Measurements from ENCODE around the gene RBM44.
"Not testable (repeated sequence)": the region's sequence is repeated elsewhere in the genome, so short reads cannot be mapped to it uniquely, and the experiment has no call there.

Gene RBM44

GRCh38 chr2:237798236-237799059, at the start of gene RBM44:
Gene RBM44 (plus strand): TSS chr2:237798779. CDS start chr2:237813610, 14,831 bp downstream.
- DNase-seq (ENCODE audit: low read depth in 2 of 2): no peak

DNA sequence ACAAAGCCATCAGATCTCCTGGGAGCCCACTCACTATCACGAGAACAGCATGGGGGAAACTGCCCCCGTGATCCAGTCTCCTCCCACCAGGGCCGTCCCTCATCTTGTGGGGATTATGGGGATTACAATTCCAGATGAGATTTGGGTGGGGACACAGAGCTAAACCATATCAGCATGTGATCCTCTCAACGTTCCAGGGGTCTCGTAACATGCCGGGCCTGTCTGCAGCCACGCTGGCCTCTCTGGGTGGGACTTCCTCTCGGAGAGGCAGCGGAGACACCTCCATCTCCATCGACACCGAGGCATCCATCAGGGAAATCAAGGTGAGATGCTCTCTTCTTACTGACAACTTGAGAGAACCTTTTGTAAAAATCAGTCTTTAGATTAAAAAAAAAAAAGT, 49.6 kb upstream of the RBM44 start:
- no peak for DNase-seq (ENCODE audit: low read depth in 2 of 2)

GRCh38 chr2:237749961-237750360, 48.6 kb upstream of the RBM44 start:
- DNase-seq (ENCODE audit: low read depth in 2 of 2): no peak

GRCh38 chr2:237750441-237750840, 48.1 kb upstream of the RBM44 start:
- DNase-seq (ENCODE audit: low read depth in 2 of 2): not testable (repeated sequence)

DNA sequence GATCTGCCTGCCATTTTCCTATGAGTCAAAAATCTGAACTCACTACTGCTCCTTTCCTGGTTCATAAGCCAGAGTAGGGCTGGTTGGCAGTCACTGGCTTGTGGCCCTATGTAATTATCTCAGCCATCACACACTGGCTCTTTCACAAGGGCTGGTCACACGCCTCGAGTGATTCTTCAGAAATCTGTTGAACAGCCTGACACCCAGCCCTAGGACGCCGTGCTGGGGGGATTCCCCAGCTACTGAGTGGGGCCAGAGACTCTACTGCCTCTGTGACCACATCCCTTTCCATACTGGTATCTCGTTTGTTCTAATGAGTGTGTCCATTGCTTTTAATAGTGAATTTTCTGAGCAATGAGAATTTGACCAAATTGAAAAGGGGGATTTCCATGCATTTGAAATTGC, 45.8 kb upstream of the RBM44 start:
- peak in 1 of 2 donors; percentile 7 for DNase-seq (ENCODE audit: low read depth in 2 of 2)

DNA sequence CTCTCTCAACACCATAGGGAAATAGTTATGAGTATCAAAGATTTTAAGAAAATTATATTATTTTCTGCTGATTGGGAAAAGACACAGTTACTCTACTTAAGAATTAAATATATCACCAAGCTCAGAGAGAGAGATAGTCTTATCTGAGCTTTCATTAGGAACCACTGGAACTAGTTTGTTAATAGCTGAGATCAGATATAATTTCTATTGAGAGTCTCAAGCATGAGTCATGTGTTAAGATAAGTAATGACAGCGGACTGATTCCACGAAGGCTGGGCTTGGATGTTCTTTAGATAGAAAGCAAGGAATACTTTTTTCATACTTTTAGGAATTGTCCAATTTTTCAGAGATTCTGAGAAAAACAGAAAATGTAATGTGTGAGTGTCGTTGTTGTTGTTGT, 44.4 kb upstream of the RBM44 start:
- no peak for DNase-seq (ENCODE audit: low read depth in 2 of 2)

DNA sequence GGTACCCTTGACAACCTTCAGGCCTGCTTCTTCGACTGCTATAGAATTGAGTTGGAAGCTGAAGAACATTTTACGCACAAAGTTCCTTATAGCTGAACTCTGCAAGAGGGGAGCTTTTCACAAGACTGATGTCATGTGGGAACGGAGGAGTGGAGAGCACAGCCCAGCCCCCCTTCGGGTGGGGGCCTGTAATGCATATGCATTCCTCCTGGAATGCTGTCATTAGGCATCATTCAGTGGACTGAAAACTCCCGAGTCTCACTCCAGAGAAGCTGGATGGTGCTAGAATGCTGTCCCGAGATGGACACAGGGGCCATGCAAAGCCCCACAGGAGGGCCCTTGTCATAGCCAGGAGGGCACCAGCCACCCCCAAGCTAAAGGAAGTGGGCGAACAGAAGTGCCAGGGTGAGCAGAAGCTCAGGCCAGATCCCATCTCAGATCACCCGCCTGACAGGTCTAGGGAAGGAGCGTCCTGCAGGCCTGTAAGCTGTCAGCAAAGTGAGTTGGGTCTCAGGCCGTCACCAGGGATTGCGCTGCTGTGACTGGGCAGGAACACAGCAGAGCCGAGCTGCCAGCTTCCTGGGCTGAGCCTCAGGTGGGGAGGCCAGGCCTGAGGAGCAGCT, 43.8 kb upstream of the RBM44 start:
- DNase-seq (ENCODE audit: low read depth in 2 of 2): no peak

DNA sequence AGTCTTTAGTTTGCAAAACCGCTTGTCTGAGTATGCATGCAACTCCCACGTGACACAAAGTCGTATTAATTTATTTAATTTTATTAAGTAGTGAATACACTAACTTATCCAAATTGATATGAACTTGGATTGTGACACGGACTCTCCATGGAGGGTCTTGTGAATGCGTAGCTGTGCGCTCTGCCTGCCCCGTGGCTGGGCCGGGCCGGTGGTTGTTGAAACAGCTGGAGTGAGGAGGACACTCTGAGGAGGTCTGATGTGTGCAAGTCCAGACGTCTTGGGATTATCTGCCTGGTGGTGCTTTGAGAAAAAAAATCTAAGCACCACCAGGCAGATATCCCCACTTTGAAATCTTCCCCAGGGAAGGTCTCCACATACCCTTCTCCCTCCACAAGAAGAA, 41.0 kb upstream of the RBM44 start:
- no peak for DNase-seq (ENCODE audit: low read depth in 2 of 2)

GRCh38 chr2:237758185-237758584, 40.4 kb upstream of the RBM44 start:
- no peak for DNase-seq (ENCODE audit: low read depth in 2 of 2)

- no peak for DNase-seq (ENCODE audit: low read depth in 2 of 2)
These were observed 39.4 kb upstream of the RBM44 start for GRCh38 chr2:237759176-237759575.

DNA sequence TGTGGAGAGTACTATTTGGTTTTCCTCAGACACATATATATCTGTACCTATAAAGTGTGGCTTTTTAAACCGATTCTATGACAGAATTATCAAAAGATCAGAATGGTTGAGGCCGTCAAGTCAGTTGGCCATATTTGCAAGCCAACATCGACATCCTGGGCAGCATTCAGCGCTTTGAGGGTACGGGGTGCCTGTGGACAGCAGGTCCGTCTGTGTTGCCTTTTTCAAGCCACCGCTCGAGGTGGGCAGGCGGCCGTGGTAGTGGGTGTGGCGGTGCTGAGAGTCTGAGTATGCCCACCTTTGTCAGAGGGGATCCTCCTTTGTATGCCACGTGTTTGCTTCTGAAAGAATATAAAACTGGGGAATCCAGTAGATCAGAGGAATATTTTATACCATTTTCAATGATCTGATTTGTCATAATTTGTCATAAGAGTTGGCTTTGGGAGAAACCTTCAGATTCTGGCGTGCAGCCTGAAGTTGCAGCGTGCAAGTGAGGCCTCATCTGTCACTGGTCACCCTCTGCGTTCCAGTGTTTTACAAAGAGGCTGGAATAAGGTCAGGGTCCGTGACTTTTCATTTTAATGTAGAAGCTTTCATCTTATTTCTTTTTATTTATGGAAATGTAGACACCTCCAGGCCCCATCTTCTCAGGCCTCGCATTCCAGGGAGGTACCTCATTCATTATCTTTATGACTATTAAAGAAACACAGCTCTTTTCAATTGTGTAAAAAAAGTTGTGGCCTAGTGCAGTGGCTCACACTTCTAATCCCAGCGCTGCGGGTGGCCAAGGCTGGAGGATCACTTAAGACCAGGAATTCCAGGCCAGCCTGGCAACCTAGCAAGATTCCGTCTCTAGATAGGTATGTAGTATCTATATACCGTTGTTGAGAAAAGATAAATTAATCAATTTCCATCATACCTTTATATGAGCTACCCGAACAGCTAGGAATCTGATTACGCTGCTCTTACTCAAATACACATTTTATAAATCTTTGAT, 37.8 kb upstream of the RBM44 start:
- no peak for DNase-seq (ENCODE audit: low read depth in 2 of 2)

- not testable (repeated sequence) for DNase-seq (ENCODE audit: low read depth in 2 of 2)
These were observed 36.0 kb upstream of the RBM44 start for GRCh38 chr2:237762291-237763182.

GRCh38 chr2:237763812-237764211, 34.8 kb upstream of the RBM44 start:
- DNase-seq (ENCODE audit: low read depth in 2 of 2): no peak

DNA sequence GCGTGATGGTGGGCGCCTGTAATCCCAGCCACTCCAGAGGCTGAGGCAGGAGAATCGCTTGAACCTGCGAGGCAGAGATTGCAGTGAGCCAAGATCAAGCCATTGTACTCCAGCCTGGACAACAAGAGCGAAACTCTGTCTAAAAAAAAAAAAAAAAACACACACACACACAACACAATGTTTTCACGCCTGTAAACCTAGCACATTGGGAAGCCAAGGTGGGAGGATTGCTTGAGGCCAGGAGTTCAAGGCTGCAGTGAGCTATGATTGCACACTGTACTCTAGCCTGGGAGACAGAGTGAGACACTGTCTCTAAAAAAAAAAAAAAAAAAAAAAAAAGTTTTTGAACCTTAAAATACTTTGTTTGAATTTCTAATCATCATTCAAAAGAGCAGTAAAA, 33.5 kb upstream of the RBM44 start:
- not testable (repeated sequence) for DNase-seq (ENCODE audit: low read depth in 2 of 2)

GRCh38 chr2:237765875-237766274, 32.7 kb upstream of the RBM44 start:
- no peak for DNase-seq (ENCODE audit: low read depth in 2 of 2)

GRCh38 chr2:237766340-237766739, 32.2 kb upstream of the RBM44 start:
- DNase-seq (ENCODE audit: low read depth in 2 of 2): no peak

DNA sequence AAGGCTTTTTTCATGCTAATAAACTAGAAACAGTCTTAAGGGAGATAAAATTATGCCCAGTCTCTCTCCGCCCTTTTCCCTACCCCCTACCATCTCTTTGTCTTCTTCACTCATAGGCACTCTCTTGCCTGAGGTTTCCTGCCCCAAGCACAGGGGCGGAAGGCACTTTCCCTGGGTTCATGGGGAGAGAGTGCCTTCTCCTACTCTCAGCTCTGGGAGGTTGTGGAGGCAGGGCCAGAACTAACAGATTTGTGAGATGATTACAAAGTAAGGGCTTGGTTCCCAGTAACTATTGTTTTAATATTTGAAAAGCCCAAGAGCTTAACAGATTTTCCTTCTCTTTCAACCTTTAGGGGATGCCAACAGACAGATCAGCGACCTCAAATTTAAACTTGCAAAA, 26.1 kb upstream of the RBM44 start:
- no peak for DNase-seq (ENCODE audit: low read depth in 2 of 2)

- no peak for DNase-seq (ENCODE audit: low read depth in 2 of 2)
These were observed 24.8 kb upstream of the RBM44 start for GRCh38 chr2:237773826-237774225.

- peak; percentile 10 to 22 for DNase-seq (ENCODE audit: low read depth in 2 of 2)
These were observed 23.6 kb upstream of the RBM44 start for GRCh38 chr2:237774811-237775553.

DNA sequence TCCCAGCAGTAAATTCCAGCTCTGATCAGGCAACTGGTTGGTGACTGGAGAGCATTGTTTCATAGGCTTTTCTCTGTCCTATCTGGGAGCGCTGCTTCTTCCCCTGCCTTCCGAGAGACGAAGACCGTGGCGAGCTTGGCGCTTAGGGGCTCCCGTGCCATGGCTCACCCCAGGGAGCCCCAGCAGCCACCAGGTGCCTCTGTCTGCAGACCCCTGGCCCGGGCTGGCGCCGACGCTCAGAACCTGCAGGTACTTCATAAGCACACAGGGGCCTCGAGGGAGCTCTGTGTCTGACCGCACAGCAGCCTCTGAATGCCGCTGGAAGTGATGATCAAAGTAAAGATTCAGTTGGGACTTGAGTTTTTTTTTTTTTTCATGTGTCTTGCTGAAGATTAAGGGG, 19.1 kb upstream of the RBM44 start:
- no peak for DNase-seq (ENCODE audit: low read depth in 2 of 2)
